GM23248 (cell line): ENCODE results near the gene CRYBA1.

Experiments used
- EZH2 ChIP-seq: fragments of 200-600 bp; sonication (generic); IDR thresholded peaks from 2 replicates; pipeline ENCODE4 v1.6.1; 2018; ENCODE audit warnings: antibody characterized with exemption, mild to moderate bottlenecking; ENCODE audit not compliant: insufficient read depth, poor library complexity, severe bottlenecking
- EZH2phosphoT487 ChIP-seq: fragments of 200-600 bp; sonication (generic); IDR thresholded peaks from 2 replicates; pipeline ENCODE4 v1.6.1; 2018; ENCODE audit warnings: antibody characterized with exemption, moderate library complexity, mild to moderate bottlenecking, low read depth; ENCODE audit not compliant: insufficient read depth

GRCh38 chr17:29233301-29233700, 13.4 kb upstream of the CRYBA1 start:
- TF ChIP-seq EZH2: no peak
- no peak for TF ChIP-seq EZH2phosphoT487
